ENCODE data around the gene KLK15. TPM values are rescaled to one million over a fixed set of nuclear protein-coding genes. Genes with fewer than 3 reads are reported as not detected.

Gene KLK15
- total RNA-seq, 1 donor from 2014 or later: not detected

- Mint-ChIP-seq H3K27ac (no peak overlapping the region), H3K27me3 (no peaks in the 10 kb centered on the region), H3K9me3 (no peaks in the 10 kb centered on the region), H3K36me3 (peaks cover 9% of the 10 kb centered on the region), H3K4me1 (ENCODE audit: unreplicated experiment) (peaks cover 6% of the 10 kb centered on the region), H3K4me3 (no peak overlapping the region)
- TF ChIP-seq CTCF (conservative IDR thresholded peaks at IDR 0.05): no peak
- no peak for DNase-seq (ENCODE audit: extremely low spot score, unreplicated experiment)
Measured at GRCh38 chr19:50797429-50797780, 36.0 kb downstream of the KLK15 start.

DNA sequence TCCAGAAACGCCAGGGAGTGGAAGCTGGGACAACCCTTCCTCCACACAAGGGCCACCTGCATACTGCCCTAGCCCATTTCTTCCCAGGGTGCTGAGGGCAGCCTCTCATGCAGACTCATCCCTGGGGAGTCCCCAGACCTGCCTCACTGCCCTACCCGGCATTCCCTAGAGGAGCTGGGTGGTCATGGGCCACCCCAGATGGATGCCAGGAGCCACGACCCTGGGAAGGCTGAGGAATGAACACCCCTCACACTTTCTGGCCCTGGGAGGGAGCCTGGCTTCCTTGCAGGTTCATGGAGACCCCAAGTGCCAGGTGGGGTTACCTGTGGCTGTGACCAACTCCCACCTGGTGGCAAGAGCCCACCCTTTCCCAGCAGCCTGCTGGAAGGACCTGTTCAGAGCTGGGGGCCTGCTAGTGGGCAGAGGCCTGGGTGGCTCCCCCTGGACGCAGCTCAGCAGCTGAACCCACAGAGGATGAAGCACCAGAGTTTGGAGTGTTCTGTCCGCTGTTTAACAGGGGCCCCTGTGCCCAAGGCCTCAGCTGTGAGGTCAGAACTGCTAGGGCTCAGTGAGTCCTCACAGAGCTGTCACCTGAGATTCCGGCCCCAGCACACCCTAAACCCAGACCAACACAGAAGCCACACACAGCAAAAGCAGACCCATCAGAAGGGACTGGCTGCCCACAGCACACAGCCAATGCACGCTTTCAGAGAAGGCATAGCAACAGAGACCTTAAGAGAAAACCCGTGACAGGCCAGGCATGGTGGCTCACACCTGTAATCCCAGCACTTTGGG is 36.5 kb downstream of the KLK15 start:
- Mint-ChIP-seq H3K4me1 (ENCODE audit: unreplicated experiment) (peaks cover 6% of the 10 kb centered on the region), H3K9me3 (no peaks in the 10 kb centered on the region), H3K4me3 (no peak overlapping the region), H3K27me3 (no peaks in the 10 kb centered on the region), H3K27ac (no peak overlapping the region), H3K36me3 (peaks cover 6% of the 10 kb centered on the region)
- no peak for DNase-seq (ENCODE audit: extremely low spot score, unreplicated experiment)
- TF ChIP-seq CTCF (conservative IDR thresholded peaks at IDR 0.05): no peak

GRCh38 chr19:50796128-50796633 is 37.2 kb downstream of the KLK15 start:
- H3K4me1 Mint-ChIP-seq (ENCODE audit: unreplicated experiment): peaks cover 4% of the 10 kb centered on the region
- peaks cover 5% of the 10 kb centered on the region for H3K36me3 Mint-ChIP-seq
- TF ChIP-seq CTCF (conservative IDR thresholded peaks at IDR 0.05): no peak
- H3K27ac Mint-ChIP-seq: no peak overlapping the region
- H3K4me3 Mint-ChIP-seq: no peak overlapping the region
- DNase-seq (ENCODE audit: extremely low spot score, unreplicated experiment): no peak
- no peaks in the 10 kb centered on the region for H3K27me3 Mint-ChIP-seq
- H3K9me3 Mint-ChIP-seq: no peaks in the 10 kb centered on the region

GRCh38 chr19:50795664-50796073 is 37.7 kb downstream of the KLK15 start:
- DNase-seq (ENCODE audit: extremely low spot score, unreplicated experiment): no peak
- no peaks in the 10 kb centered on the region for H3K36me3 Mint-ChIP-seq
- H3K4me1 Mint-ChIP-seq (ENCODE audit: unreplicated experiment): no peaks in the 10 kb centered on the region
- no peak overlapping the region for H3K4me3 Mint-ChIP-seq
- H3K27ac Mint-ChIP-seq: no peak overlapping the region
- no peaks in the 10 kb centered on the region for H3K27me3 Mint-ChIP-seq
- H3K9me3 Mint-ChIP-seq: no peaks in the 10 kb centered on the region
- TF ChIP-seq CTCF (conservative IDR thresholded peaks at IDR 0.05): no peak

DNA sequence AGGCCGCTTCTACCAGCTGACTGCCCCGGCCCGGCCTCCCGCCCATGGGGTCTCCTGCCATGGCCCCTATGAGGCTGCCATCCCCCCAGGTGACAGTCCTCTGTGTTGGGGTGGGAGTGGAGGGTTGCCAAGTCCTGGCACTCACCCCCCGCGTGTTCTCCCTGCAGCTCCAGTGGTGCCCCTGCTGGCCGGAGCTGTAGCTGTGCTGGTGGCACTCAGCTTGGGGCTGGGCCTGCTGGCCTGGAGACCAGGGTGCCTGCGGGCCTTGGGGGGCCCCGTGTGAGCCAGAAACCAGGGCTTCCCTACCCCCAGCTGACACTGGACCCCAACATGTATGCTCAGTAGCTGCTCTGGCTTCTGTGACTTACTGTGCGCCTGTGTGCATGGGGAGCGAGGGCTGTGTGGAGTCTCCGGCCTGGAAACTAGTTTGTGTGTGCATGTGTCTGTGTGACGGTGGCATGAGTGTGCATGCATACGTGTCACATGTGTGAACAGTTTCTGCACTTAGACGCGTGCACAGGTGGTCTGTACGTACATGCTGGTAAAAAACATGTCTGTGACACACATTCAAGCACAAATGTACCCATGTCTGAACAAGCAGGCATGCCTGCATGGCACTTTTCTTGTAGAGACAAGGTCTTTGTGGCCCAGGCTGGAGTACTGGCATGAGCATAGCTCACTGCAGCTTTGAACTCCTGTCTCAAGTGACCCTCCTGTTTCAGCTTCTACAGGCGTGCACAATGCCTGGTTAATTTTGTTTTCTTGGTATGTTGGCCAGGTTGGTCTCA is 38.3 kb downstream of the KLK15 start:
- H3K4me3 Mint-ChIP-seq: no peak overlapping the region
- DNase-seq (ENCODE audit: extremely low spot score, unreplicated experiment): no peak
- no peaks in the 10 kb centered on the region for H3K9me3 Mint-ChIP-seq
- peak; percentile 42 for TF ChIP-seq CTCF (conservative IDR thresholded peaks at IDR 0.05)
- no peaks in the 10 kb centered on the region for H3K27me3 Mint-ChIP-seq
- H3K4me1 Mint-ChIP-seq (ENCODE audit: unreplicated experiment): no peaks in the 10 kb centered on the region
- no peaks in the 10 kb centered on the region for H3K36me3 Mint-ChIP-seq
- H3K27ac Mint-ChIP-seq: no peak overlapping the region
